ENCODE results near the gene WNT3A.

GRCh38 chr1:228034954-228035837, 28.4 kb downstream of the WNT3A start:
- TF ChIP-seq EZH2phosphoT487 (IDR thresholded peaks at IDR 0.05; ENCODE audit: low read length) (no peak), CTCF (IDR thresholded peaks at IDR 0.05; ENCODE audit: low read length) (no peak)

Measured in MM.1S (cell line).